NT2/D1 (cell line): Measurements from ENCODE around the gene CPZ.

Source experiments
- DNase-seq: peaks from one replicate; pipeline ENCODE4 v3.0.0-alpha.2; 2011; ENCODE audit warnings: low read depth, low spot score
- H3K27me3 ChIP-seq: 2 replicates; pipeline ENCODE4 v1.6.0; 2011; ENCODE audit warnings: mild to moderate bottlenecking; ENCODE audit not compliant: insufficient read length, insufficient read depth
- H3K36me3 ChIP-seq: 2 replicates; pipeline ENCODE4 v1.6.1; 2011; ENCODE audit warnings: mild to moderate bottlenecking, low read length, mixed read lengths; ENCODE audit not compliant: insufficient read depth, insufficient read length
- H3K4me1 ChIP-seq: 2 replicates; pipeline ENCODE4 v1.5.1; 2011; ENCODE audit not compliant: insufficient read depth, insufficient read length
- H3K4me3 ChIP-seq: 2 replicates; pipeline ENCODE4 v1.5.1; 2011; ENCODE audit warnings: low read depth; ENCODE audit not compliant: insufficient read length
- H3K9ac ChIP-seq: 2 replicates; pipeline ENCODE4 v1.6.0; 2011; ENCODE audit warnings: low read depth; ENCODE audit not compliant: insufficient read length
- H3K9me3 ChIP-seq: 2 replicates; pipeline ENCODE4 v1.5.1; 2011; ENCODE audit warnings: mild to moderate bottlenecking, low read length; ENCODE audit not compliant: insufficient read depth
- SUZ12 ChIP-seq: IDR thresholded peaks from 2 replicates; pipeline ENCODE4 v1.6.1; 2011; ENCODE audit not compliant: insufficient read length, insufficient read depth; ENCODE audit errors: extremely low read depth
- YY1 ChIP-seq: IDR thresholded peaks from 2 replicates; pipeline ENCODE4 v1.6.1; 2011; ENCODE audit not compliant: insufficient read length, insufficient read depth
- ZNF274 ChIP-seq: IDR thresholded peaks from 2 replicates; pipeline ENCODE4 v1.6.1; 2011; ENCODE audit warnings: mild to moderate bottlenecking, low read depth, low read length

CPZ gene

GRCh38 chr4:8553216-8553615 is 39.3 kb upstream of the CPZ start:
- TF ChIP-seq SUZ12 (no peak), YY1 (no peak), ZNF274 (no peak)
- Histone ChIP-seq H3K4me1 (peaks cover 22% of the 10 kb centered on the region), H3K27me3 (no peaks in the 10 kb centered on the region), H3K4me3 (no peak overlapping the region), H3K36me3 (no peaks in the 10 kb centered on the region), H3K9me3 (no peaks in the 10 kb centered on the region), H3K9ac (peak overlapping the region; percentile 12)
- no peak for DNase-seq

DNA sequence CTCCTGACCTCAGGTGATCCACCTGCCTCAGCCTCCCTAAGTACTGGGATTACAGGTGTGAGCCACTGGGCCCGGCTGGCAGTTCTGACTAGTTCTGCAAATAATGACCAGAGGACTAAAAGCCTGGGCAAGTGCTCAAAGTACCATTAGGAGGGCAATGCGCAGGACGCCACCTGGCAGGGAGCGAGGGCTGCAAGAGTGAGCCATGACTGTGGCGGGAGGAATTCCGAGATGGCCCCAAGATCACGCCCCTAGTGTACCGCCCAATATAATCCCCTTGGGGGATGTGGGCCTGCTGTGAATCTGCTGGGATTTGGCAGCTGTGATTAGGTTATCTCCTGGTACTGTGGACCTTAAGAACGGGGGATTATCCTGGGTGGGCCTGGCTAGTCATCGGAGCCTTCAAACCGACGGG is 38.6 kb upstream of the CPZ start:
- Histone ChIP-seq H3K4me3 (no peak overlapping the region), H3K27me3 (no peaks in the 10 kb centered on the region), H3K9me3 (no peaks in the 10 kb centered on the region), H3K9ac (no peak overlapping the region), H3K4me1 (peaks cover 17% of the 10 kb centered on the region), H3K36me3 (no peaks in the 10 kb centered on the region)
- DNase-seq: no peak
- TF ChIP-seq YY1 (no peak), SUZ12 (no peak), ZNF274 (no peak)

- Histone ChIP-seq H3K27me3 (no peaks in the 10 kb centered on the region), H3K9ac (no peak overlapping the region), H3K4me1 (peaks cover 14% of the 10 kb centered on the region), H3K4me3 (no peak overlapping the region), H3K9me3 (no peaks in the 10 kb centered on the region), H3K36me3 (no peaks in the 10 kb centered on the region)
- no peak for TF ChIP-seq ZNF274
- DNase-seq: no peak
Measured at GRCh38 chr4:8554555-8555100, 37.9 kb upstream of the CPZ start.

- Histone ChIP-seq H3K4me3 (no peak overlapping the region), H3K9me3 (no peaks in the 10 kb centered on the region), H3K27me3 (no peaks in the 10 kb centered on the region), H3K36me3 (no peaks in the 10 kb centered on the region), H3K9ac (no peak overlapping the region), H3K4me1 (peaks cover 18% of the 10 kb centered on the region)
- TF ChIP-seq SUZ12 (no peak), YY1 (no peak), ZNF274 (no peak)
- DNase-seq: no peak
Measured at GRCh38 chr4:8555716-8556115, 36.8 kb upstream of the CPZ start.

- peaks cover 18% of the 10 kb centered on the region for H3K4me1 ChIP-seq
- no peak for DNase-seq
- H3K9me3 ChIP-seq: no peaks in the 10 kb centered on the region
- H3K36me3 ChIP-seq: no peaks in the 10 kb centered on the region
- TF ChIP-seq ZNF274 (no peak), SUZ12 (no peak), YY1 (no peak)
- no peak overlapping the region for H3K4me3 ChIP-seq
- no peaks in the 10 kb centered on the region for H3K27me3 ChIP-seq
- H3K9ac ChIP-seq: peak overlapping the region; percentile 59
Measured at GRCh38 chr4:8556341-8557150, 36.0 kb upstream of the CPZ start.

DNA sequence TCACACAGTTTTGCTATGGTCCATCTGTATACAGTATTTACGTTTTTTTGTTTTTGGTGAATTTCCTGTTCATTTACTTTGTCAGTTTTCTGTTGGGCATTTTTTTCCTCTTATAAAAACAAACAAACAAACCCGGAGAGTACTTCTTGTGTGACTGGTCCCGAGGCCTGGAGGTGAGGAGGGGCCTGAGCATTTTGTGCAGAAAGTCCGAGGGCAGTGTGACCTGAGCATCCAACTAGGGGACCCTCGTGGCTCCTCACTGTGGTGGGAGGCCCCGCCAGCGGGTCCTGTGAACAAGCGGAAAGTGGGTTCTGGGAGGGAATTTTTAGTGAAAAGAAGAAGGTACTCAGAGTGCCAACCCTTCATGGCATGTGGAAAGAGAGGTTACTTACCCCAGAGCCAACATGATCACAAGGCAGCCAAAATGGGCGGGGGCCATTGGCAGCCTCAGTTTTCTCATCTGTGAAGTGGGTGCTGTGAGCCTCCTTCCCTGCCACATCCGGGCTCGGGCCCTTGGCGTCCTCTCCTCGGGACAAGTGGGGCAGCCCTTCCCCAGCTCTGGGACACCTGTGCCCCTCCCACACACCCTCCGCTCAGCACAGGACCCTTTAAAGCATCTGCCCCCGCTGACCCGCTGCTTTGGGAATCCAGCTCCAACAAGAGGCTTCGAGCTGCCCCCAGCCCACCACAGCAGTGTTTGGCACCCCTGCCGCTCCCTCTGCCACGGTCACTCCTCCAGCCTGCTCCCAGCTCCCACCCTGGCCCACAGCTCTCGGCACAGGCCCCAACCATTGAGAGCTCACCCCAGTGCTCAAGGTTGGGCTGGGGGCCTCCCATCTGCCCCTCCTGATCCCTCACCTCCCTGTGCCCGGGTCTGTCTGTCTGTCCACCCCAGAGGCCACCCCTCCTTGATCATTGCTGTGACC is 35.2 kb upstream of the CPZ start:
- Histone ChIP-seq H3K9me3 (no peaks in the 10 kb centered on the region), H3K4me1 (peaks cover 16% of the 10 kb centered on the region), H3K9ac (peak overlapping the region; percentile 33), H3K27me3 (no peaks in the 10 kb centered on the region), H3K4me3 (no peak overlapping the region), H3K36me3 (no peaks in the 10 kb centered on the region)
- TF ChIP-seq ZNF274 (no peak), YY1 (no peak), SUZ12 (no peak)
- no peak for DNase-seq
